ENCODE results near the gene FAM13B.

GRCh38 chr5:138037907-138038633, 5.2 kb upstream of the FAM13B start:
- TF ChIP-seq CTCF (IDR thresholded peaks at IDR 0.05) (no peak), POLR2A (IDR thresholded peaks at IDR 0.05) (no peak)
